ENCODE measurements around the gene POLR3K. TPM values are rescaled to one million over a fixed set of nuclear protein-coding genes. Genes with fewer than 3 reads are reported as not detected.
"Not testable (repeated sequence)": the region's sequence is repeated elsewhere in the genome, so short reads cannot be mapped to it uniquely, and the experiment has no call there.

The POLR3K gene
- total and polyA plus RNA-seq, 2 donors (not counting 3 experiments of a cell fraction or from before 2014, with no cell fraction given), result 20.6 to 33.2 TPM

- H3K4me1 ChIP-seq (ENCODE audit: control insufficient read depth, extremely low read depth, insufficient read depth, low read length); H2AFZ ChIP-seq (ENCODE audit: low read depth, low read length); dilution Hi-C loops (cut with MboI; ENCODE audit: extremely low pct_ligation_motif_present, low sequenced_read_pairs); CTCF ChIA-PET; H3K9me3 ChIP-seq (replicated peaks; ENCODE audit: control insufficient read depth, insufficient read depth, low read length); POLR2A ChIA-PET; H3K79me2 ChIP-seq (ENCODE audit: control insufficient read depth, insufficient read depth, low read length); H4K20me1 ChIP-seq (replicated peaks; ENCODE audit: control insufficient read depth, extremely low read depth, insufficient read depth, low read length); H3K27me3 ChIP-seq (ENCODE audit: control insufficient read depth in 2 of 2, insufficient read depth in 2 of 2, low read length in 2 of 2); H3K4me2 ChIP-seq (ENCODE audit: insufficient read depth, low read length); H3K36me3 ChIP-seq (ENCODE audit: control insufficient read depth in 2 of 2, extremely low read depth in 1 of 2, insufficient read depth in 2 of 2, low read length in 2 of 2); intact Hi-C loops (cut with micrococcal nuclease); BruUV-seq (replicated peaks); H3K9ac ChIP-seq (replicated peaks; ENCODE audit: extremely low read depth, insufficient read depth, low read length); H3K9me1 ChIP-seq (replicated peaks; ENCODE audit: control insufficient read depth, extremely low read depth, insufficient read depth, low read length); FAIRE-seq; H3K4me3 ChIP-seq (replicated peaks in 1 of 3; ENCODE audit: insufficient read depth in 1 of 3, low read depth in 1 of 3, low read length in 3 of 3); DNase-seq (ENCODE audit: low read depth, low spot score); H3K27ac ChIP-seq (ENCODE audit: insufficient read depth, low read depth, low read length): not testable (repeated sequence)
Observed at GRCh38 chr16:17062-17765, 36.2 kb downstream of the POLR3K start.

- H3K4me2 ChIP-seq (ENCODE audit: insufficient read depth, low read length); intact Hi-C loops (cut with micrococcal nuclease); H3K27ac ChIP-seq (ENCODE audit: insufficient read depth, low read depth, low read length); H3K9me1 ChIP-seq (replicated peaks; ENCODE audit: control insufficient read depth, extremely low read depth, insufficient read depth, low read length); H3K4me1 ChIP-seq (ENCODE audit: control insufficient read depth, extremely low read depth, insufficient read depth, low read length); BruUV-seq (replicated peaks); H3K27me3 ChIP-seq (ENCODE audit: control insufficient read depth in 2 of 2, insufficient read depth in 2 of 2, low read length in 2 of 2); FAIRE-seq; CTCF ChIA-PET; H3K9me3 ChIP-seq (replicated peaks; ENCODE audit: control insufficient read depth, insufficient read depth, low read length); H3K79me2 ChIP-seq (ENCODE audit: control insufficient read depth, insufficient read depth, low read length); H4K20me1 ChIP-seq (replicated peaks; ENCODE audit: control insufficient read depth, extremely low read depth, insufficient read depth, low read length); H2AFZ ChIP-seq (ENCODE audit: low read depth, low read length); POLR2A ChIA-PET; dilution Hi-C loops (cut with MboI; ENCODE audit: extremely low pct_ligation_motif_present, low sequenced_read_pairs); H3K36me3 ChIP-seq (ENCODE audit: control insufficient read depth in 2 of 2, extremely low read depth in 1 of 2, insufficient read depth in 2 of 2, low read length in 2 of 2); DNase-seq (ENCODE audit: low read depth, low spot score); H3K9ac ChIP-seq (replicated peaks; ENCODE audit: extremely low read depth, insufficient read depth, low read length); H3K4me3 ChIP-seq (replicated peaks in 1 of 3; ENCODE audit: insufficient read depth in 1 of 3, low read depth in 1 of 3, low read length in 3 of 3): not testable (repeated sequence)
- TF ChIP-seq CTCF (IDR thresholded peaks at IDR 0.05; ENCODE audit: extremely low read depth in 1 of 2, insufficient read depth in 1 of 2, low read depth in 1 of 2, low read length in 2 of 2), result peak; percentile 35 to 51
Observed at GRCh38 chr16:10772-11171, 42.6 kb downstream of the POLR3K start.

Measured in endothelial cell of umbilical vein (primary cell).